Fibroblast of the aortic adventitia (primary cell): ENCODE data around the gene PADI1. TPM values are rescaled to one million over a fixed set of nuclear protein-coding genes. Genes with fewer than 3 reads are reported as not detected.
A peak's percentile ranks its signal among the peaks of the same experiment; 100 is the strongest.

Experiments used
- DNase-seq: peaks from one replicate; pipeline ENCODE4 v3.0.0-alpha.2; 2010; ENCODE audit warnings: low read depth
- H3K4me3 ChIP-seq: 2 replicates; pipeline ENCODE4 v1.5.1; 2011; ENCODE audit warnings: low read depth, mild to moderate bottlenecking, control low read depth, low read length, moderate library complexity
- CTCF ChIP-seq: IDR thresholded peaks from 2 replicates; pipeline ENCODE4 v1.5.1; 2011; ENCODE audit warnings: mild to moderate bottlenecking, low read length, control low read depth, inconsistent platforms; ENCODE audit not compliant: insufficient read depth
- total RNA-seq: library from RNA; depleted of rRNA; stranded (reverse); fragments of >200 nt; gene quantifications from 2 replicates; pipeline ENCODE4 v1.2.3, GENCODE V29; 2012; ENCODE audit warnings: low replicate concordance

PADI1 gene
- total RNA-seq, result 0.09 TPM in 1 of 2 replicates, not detected in the other

DNA sequence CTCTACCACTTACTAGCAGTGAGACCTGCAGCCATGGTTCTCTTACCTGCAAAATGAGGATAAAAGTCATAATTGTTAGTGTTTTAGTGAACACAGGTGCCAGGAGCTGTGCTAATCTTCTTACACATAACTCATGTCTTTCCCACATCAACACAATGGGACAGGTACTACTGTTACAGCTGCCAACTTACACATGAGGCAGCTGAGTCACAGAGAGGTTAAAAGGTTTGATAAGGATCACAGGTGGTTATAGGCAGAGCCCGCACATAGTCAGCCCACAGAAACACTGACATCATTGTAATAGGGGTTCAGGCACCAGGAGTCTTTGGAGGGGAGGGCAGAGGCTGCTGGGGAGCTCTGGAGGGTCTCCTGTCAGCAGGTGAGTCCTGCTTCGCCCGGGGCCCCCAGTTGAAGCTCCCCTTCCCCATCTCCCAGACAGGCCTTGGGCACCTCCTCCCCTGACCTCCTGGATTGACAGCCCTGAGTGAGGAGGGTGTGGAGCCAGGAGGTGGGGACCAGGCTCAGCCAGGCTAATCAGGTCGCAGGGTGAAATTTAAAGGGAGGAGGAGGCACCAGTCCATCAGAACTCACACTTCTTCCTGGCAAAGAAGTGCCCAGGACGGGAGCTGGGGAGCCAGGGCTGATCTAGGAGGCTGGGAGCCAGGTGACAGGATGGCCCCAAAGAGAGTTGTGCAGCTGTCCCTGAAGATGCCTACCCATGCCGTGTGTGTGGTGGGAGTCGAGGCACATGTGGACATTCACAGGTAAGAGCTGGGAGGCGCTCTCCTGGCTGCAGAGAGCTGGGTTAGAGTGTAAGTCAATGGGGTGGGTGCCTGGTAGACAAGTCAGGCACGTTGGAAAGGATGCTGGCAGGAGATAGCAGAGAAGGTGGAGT lies at the start of gene PADI1:
Gene PADI1 (plus strand): TSS at position 583 of the 895 bp plus-strand sequence. CDS start 90 bp downstream, at position 673.
- no peak within 1 kb of the TSS for H3K4me3 ChIP-seq
- no peak for TF ChIP-seq CTCF
- no peak for DNase-seq

DNA sequence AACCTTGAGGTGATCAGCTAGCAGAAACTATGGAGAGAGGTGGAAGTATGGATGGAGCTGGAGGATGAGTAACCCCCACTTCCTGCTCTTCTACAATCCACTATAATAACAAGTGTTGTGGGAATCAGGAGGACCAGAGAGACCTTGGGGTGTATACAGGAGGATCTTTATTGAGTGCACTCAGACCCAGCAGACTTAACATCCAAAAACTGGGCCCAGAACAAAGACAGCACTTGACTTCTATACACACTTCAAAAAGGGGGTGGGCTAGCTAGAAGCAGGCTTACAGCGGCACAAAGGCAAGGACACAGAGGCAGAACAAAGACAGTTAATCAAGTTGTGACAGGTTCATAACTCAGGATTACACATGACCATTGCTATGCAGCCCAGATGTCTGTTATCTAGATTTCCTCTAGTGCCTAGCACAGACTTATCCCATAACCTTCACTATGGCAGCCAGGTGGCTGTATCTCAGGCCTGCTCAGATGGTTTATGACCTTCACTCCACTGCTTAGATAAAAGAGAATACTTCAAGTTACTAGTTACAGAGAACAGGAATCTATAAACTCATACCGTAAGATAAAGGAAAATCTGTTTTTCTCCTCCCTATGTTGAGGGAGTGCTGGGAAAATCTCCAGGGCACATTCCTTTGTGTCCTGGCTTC lies 49.5 kb upstream of the PADI1 start:
- H3K4me3 ChIP-seq, result no peak overlapping the region
- no peak for TF ChIP-seq CTCF
- DNase-seq, result peak; percentile 83

DNA sequence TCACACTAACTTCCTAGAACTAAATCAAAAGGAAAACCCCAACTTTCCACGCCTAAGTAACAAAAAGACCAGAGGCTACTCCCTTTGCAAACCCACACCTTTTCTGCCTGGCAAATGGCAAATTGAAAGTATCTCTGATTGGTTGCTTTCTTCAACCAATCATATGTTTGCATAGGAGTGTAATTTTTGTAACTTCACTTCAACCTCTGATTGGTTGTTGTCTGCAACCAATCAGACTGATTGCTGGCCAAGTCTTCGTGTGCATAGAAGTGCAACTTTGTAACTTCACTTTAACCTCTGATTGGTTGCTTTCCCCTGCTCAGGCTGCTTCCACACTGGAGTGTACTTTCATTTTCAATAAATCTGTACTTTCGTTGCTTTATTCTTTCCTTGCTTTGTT lies 48.8 kb upstream of the PADI1 start:
- H3K4me3 ChIP-seq, result no peak overlapping the region
- TF ChIP-seq CTCF, result no peak
- DNase-seq, result peak; percentile 69

DNA sequence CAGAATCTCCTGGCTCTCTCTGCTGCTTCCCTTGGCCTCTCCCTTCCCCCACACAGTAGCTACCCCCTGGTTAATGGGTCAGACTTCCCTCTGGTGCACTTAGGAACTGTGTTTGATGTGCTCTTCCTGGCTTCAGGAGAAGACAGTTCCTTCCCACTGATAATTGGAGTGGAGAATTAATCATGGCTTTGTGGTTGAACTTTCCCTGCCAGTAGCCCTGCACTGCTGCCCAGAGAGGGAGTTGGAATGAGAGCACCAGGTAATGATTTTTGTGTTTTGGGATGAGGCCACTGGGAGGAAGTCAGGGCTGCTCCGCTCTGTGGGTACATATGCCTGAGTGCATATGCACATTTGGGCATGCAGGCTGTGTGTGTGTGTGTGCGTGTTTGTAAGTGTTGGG lies 46.0 kb upstream of the PADI1 start:
- H3K4me3 ChIP-seq, result no peak overlapping the region
- no peak for TF ChIP-seq CTCF
- no peak for DNase-seq

DNA sequence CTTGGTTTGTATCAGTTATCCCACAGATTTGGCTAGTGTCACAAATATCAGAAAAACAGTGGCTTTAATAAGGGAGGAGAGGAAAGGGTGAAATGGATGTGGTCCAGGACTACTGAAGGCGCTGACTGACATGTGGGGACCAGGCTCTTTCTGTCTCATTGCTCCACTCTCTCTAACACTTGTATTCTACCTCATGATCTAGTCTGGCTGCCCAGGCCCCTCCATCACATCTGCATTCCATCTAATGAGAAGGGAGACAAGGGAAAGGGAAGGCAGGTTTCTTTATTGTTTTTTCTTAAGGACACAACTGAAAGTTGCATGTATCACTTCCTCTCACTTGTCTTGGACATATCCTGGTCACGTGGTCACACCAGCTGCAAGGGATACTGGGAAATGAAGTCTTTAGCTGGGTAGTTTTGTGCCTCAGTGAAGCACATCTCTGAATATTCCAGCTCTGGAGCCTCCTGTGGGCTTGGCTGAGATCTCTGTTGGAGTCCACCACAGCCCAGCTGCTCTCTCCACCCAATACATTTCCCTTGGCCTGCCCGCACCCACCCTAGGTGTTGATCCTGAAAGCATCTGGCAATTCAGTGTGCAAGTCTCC lies 43.7 kb upstream of the PADI1 start:
- H3K4me3 ChIP-seq, result no peak overlapping the region
- no peak for TF ChIP-seq CTCF
- DNase-seq, result no peak

DNA sequence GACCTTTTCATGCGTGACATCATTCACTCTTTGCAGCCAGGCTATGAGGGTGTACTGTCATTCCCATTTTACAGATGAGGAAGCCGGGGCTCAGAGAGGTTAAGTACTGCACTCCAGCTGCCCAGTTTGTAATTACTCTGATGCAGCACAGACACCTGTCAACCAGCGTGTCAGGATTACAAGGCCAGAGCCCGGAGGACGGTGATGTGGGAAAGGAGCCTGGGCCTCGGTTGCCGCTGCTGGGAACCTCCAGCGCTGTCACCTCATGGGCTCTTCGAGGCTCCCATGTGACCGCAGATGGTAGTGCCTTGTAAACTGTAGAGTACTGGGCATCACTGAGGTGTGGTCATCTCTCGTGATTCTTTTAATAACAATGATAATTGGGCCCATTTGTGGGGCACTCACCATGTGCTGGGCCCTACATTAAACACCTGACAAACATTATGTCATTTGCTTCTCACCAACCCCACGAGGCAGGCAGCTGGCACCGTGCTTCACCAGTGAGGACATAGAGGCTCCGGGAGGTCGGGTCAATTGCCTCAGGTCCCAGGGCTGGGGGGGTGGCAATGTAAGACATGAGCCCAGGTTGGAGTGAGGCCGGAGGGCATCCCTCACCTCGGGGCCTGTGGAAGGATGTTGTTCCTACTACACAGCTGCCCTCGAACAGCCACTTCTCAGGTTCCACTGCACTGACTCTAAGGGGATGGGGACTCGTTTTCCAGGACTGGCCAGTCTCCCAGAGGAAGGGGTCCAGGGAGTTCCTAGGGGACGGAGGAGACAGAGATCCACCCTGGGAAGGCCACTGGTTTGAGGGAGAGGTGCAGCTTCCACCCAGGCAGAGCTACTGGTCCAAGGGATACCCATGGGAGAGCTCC lies 42.8 kb upstream of the PADI1 start:
- no peak for TF ChIP-seq CTCF
- no peak for DNase-seq
- H3K4me3 ChIP-seq, result no peak overlapping the region
